HCT116 (cell line): ENCODE data around the gene TCEA2.

Experiments used
- CBX3 ChIP-seq: IDR thresholded peaks from 2 replicates; pipeline ENCODE4 v1.6.1; 2012; ENCODE audit warnings: low read depth
- ELF1 ChIP-seq: IDR thresholded peaks from 2 replicates; pipeline ENCODE4 v1.6.1; 2012; ENCODE audit warnings: low read depth, borderline replicate concordance
- EZH2 ChIP-seq: fragments of 200-600 bp; sonication (generic); IDR thresholded peaks from 2 replicates; pipeline ENCODE4 v1.6.1; 2017; ENCODE audit warnings: antibody characterized with exemption, mixed run types
- POLR2A ChIP-seq: IDR thresholded peaks from 2 replicates; pipeline ENCODE4 v1.7.0; 2011; ENCODE audit warnings: borderline replicate concordance; ENCODE audit not compliant: insufficient read depth, insufficient read length; ENCODE audit errors: extremely low read depth
- POLR2AphosphoS5 ChIP-seq: IDR thresholded peaks from 2 replicates; pipeline ENCODE4 v1.6.1; 2011; ENCODE audit warnings: mild to moderate bottlenecking, low read depth, low read length, moderate library complexity
- RAD21 ChIP-seq: IDR thresholded peaks from 2 replicates; pipeline ENCODE4 v1.6.1; 2012; ENCODE audit warnings: low read depth, mild to moderate bottlenecking
- SP1 ChIP-seq: IDR thresholded peaks from 2 replicates; pipeline ENCODE4 v1.6.1; 2012; ENCODE audit warnings: low read depth
- YY1 ChIP-seq: IDR thresholded peaks from 2 replicates; pipeline ENCODE4 v1.6.1; 2011; ENCODE audit warnings: low read length, low read depth, moderate library complexity, mild to moderate bottlenecking; ENCODE audit not compliant: insufficient replicate concordance; ENCODE audit errors: extremely low read depth
- TF ChIP-seq, protein P1 (sequence below), 3 experiments: fragments of 200-600 bp in 1 of 3; sonication (generic) in 1 of 3; IDR thresholded peaks in 2 of 3; conservative IDR thresholded peaks in 1 of 3; 2 replicates each; pipeline ENCODE4 v1.5.1; 2012 to 2017; ENCODE audit warnings: low read depth in 2 of 3, low read length in 2 of 3, antibody characterized with exemption in 1 of 3, borderline replicate concordance in 1 of 3, control low read depth in 1 of 3, mild to moderate bottlenecking in 1 of 3, mixed read lengths in 1 of 3, mixed run types in 1 of 3, moderate library complexity in 1 of 3; ENCODE audit not compliant: insufficient read depth in 1 of 3
- TF ChIP-seq, protein P2 (sequence below): IDR thresholded peaks from 2 replicates; pipeline ENCODE4 v1.6.1; 2011; ENCODE audit warnings: mild to moderate bottlenecking, low read length, moderate library complexity; ENCODE audit not compliant: insufficient replicate concordance; ENCODE audit errors: extremely low read depth
- TF ChIP-seq, protein P3 (sequence below): IDR thresholded peaks from 2 replicates; pipeline ENCODE4 v1.6.1; 2012
- TF ChIP-seq, protein P4 (sequence below): IDR thresholded peaks from 2 replicates; pipeline ENCODE4 v1.6.1; 2012

DNA sequence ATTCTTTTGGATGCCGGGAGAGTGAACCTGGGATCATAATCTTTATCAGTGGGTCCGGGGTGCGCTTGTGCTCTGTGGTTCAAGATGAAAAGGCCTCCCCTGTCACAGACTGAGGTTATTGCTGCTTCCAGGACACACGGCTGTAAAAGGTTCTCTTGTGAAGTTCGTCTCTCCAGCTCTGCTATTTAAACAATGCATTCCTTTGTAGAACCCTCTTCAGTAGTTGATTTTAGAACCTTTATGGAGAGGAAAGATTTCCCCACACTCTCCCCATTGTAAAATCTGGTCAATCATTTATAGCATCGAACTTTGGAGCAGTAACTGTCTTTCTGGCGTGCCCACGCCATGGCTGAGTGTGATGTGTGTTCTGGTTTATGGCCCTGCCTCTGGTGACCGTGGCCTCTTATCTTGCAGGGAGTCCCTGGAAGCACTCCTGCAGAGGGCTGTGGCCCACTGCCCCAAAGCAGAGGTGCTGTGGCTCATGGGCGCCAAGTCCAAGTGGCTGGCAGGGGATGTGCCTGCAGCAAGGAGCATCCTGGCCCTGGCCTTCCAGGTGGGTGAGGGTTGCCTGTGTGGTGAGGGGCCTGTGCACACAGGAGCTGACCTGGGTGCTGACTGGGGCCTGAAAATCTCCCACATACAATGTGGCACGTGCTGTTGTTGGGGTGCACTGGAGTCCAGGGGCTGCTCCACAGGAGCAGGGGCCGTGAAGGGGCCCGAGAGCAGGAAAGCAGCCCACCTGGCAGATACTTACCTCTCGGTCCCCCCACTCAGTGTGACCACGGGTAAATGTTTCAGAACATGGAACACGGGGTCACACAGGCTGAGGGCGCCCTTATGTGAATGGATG lies 38.6 kb upstream of the TCEA2 start:
- TF ChIP-seq, protein P1, sequence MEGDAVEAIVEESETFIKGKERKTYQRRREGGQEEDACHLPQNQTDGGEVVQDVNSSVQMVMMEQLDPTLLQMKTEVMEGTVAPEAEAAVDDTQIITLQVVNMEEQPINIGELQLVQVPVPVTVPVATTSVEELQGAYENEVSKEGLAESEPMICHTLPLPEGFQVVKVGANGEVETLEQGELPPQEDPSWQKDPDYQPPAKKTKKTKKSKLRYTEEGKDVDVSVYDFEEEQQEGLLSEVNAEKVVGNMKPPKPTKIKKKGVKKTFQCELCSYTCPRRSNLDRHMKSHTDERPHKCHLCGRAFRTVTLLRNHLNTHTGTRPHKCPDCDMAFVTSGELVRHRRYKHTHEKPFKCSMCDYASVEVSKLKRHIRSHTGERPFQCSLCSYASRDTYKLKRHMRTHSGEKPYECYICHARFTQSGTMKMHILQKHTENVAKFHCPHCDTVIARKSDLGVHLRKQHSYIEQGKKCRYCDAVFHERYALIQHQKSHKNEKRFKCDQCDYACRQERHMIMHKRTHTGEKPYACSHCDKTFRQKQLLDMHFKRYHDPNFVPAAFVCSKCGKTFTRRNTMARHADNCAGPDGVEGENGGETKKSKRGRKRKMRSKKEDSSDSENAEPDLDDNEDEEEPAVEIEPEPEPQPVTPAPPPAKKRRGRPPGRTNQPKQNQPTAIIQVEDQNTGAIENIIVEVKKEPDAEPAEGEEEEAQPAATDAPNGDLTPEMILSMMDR (IDR thresholded peaks at IDR 0.05 in 2 of 3, conservative IDR thresholded peaks at IDR 0.05 in 1 of 3; ENCODE audit: borderline replicate concordance in 1 of 3, insufficient read depth in 1 of 3, low read depth in 2 of 3, low read length in 2 of 3): no peak
- TF ChIP-seq, protein P2, sequence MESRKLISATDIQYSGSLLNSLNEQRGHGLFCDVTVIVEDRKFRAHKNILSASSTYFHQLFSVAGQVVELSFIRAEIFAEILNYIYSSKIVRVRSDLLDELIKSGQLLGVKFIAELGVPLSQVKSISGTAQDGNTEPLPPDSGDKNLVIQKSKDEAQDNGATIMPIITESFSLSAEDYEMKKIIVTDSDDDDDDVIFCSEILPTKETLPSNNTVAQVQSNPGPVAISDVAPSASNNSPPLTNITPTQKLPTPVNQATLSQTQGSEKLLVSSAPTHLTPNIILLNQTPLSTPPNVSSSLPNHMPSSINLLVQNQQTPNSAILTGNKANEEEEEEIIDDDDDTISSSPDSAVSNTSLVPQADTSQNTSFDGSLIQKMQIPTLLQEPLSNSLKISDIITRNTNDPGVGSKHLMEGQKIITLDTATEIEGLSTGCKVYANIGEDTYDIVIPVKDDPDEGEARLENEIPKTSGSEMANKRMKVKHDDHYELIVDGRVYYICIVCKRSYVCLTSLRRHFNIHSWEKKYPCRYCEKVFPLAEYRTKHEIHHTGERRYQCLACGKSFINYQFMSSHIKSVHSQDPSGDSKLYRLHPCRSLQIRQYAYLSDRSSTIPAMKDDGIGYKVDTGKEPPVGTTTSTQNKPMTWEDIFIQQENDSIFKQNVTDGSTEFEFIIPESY: no peak
- no peak for TF ChIP-seq POLR2A
- TF ChIP-seq, protein P3, sequence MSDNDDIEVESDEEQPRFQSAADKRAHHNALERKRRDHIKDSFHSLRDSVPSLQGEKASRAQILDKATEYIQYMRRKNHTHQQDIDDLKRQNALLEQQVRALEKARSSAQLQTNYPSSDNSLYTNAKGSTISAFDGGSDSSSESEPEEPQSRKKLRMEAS: no peak
- TF ChIP-seq POLR2AphosphoS5: no peak
- TF ChIP-seq EZH2: no peak
- no peak for TF ChIP-seq ELF1
- TF ChIP-seq, protein P4, sequence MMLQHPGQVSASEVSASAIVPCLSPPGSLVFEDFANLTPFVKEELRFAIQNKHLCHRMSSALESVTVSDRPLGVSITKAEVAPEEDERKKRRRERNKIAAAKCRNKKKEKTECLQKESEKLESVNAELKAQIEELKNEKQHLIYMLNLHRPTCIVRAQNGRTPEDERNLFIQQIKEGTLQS: no peak
- no peak for TF ChIP-seq RAD21
- TF ChIP-seq CBX3: no peak
- TF ChIP-seq SP1: no peak
- no peak for TF ChIP-seq YY1
